HS-5 (cell line): ENCODE measurements around the gene DBNL.
A peak's percentile ranks its signal among the peaks of the same experiment; 100 is the strongest.

Experiments
- DNase-seq: peaks from one replicate; pipeline ENCODE4 v3.0.0-alpha.2; 2012; ENCODE audit warnings: low read depth

The DBNL gene

DNA sequence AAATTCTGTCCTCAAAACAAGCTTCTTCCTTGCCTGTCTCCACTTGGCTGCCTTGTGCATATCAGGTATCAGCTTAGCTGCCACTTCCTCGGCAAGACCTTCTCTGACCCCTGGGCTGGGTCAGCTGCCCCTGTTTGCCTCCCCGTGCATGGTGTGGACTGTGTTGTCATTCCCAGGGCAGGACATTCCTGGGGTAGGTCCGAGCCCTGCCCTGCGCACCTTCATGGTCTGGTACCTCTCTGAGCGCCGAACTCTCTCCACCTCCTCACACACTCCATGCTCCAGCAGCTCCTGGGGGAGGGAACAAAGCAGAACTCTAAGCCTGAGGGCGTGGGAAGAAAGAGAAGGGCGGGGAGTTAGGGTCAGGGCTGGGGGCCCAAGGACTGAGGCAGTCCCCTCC, 34.0 kb downstream of the DBNL start:
- no peak for DNase-seq

DNA sequence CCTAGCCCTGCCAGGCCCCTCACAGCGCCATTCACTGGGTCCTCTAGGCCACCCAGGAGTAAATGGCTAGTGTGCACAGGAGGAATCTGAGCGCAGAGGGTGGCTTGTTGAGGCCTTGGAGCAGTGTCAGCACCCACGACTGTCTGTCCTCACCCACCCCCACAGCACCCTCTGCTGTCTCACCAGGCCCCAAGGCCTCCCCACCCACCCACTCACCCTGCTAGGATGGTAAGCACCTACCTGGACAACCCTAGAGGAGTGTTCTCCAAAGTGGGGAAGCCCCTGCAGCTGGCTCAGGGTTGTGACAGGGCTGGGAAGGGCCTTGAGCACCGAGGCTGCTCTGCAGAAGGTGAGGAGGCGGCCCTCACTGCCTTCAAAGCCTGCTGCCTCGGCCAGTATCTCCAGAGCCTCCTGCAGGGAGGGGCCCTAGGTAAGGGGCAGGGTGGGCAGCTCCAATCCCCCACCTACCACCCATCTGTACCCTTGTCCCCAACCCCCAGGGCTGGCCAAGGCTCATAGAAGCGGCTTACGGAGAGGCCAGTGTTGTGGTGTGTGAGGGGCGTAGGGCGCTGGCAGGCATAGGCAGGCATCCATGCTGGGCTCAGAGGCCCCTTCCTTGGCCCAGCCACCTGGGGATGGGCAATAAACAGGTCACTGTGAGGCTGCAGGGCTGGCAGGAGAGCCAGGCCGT, 35.0 kb downstream of the DBNL start:
- DNase-seq, result no peak

- no peak for DNase-seq
Measured at GRCh38 chr7:44080118-44080517, 35.6 kb downstream of the DBNL start.

GRCh38 chr7:44080686-44081265, 36.3 kb downstream of the DBNL start:
- DNase-seq, result no peak

DNA sequence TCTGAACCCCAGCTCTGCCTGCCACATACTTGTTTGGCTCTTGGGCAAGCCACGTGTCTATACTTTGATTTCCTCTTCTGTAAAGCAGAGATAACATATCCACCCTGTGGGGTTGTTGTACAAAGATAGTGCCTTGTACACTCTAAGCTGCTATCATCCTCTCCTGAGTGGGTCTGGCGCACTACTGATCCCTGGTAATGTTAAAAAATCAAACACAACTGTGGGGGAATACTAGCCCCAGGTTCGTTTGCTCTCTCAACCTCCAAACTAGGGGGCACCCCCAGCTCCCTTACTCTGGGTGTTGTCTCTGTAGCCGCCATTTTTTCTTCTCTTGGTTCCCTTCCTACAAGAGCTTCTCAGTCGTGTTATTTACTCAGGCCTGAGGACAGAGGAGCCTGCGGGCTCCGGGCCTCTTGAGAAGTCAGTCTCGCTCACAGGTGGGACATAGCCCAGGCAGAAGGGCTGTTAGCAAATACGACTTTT, 36.8 kb downstream of the DBNL start:
- no peak for DNase-seq

GRCh38 chr7:44082541-44083207, 38.2 kb downstream of the DBNL start:
- DNase-seq, result peak; percentile 99

DNA sequence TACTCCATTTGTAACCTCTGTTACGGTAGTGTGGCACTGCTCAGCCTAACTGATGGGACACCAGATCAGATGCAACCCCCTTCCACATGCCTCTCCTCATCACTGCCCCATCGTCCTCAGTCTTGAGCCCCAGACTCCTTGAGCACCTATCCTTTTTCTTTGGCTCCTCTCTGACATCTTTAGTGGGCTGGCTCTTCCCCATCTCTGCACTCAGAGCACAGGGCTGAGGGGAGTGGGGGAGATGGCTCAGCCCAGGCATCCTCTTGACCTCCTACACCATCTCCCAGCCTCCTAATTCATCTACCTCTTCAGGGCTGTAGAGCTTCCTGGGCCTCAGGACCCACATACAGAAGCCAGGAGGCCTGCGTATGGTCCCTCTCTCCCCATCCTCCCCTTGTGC, 39.3 kb downstream of the DBNL start:
- no peak for DNase-seq

DNA sequence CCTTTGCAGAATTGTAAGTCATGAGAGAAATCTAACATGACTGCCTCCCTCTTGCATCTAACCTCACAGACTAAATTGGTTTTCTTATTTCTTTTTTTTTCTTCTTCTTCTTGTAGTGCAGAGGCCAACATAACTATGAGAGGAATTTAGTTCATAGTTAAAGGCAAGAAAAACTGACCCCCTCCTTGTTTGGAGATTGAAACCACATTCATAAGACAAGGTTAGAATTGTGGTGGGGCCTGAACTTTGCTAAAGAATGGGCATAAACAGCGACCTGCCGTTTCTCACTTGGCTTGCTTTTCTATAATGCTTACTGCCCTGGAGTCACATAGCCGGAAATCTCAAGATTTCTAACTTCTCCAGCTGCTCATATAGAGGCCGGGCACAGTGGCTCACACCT, 40.2 kb downstream of the DBNL start:
- no peak for DNase-seq

DNA sequence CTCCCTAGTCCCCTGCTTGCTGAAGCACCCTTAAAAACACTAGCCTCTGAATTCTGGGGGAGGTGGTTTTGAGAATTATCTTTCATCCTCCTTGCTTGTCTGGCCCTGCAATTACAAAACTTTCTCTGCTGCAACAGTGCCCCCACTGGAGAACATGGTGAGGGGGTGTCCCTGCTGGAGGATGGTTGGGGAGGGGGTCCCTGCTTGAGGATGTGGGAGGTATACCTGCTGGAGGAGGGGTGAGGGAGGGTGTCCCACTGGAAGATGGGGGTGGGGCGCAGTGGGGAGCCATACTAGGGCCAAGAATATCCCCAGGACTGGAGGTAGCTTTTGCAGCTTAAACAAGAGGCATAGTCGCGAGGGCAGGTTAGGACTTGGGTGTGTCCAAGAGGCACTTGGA, 41.0 kb downstream of the DBNL start:
- no peak for DNase-seq

DNA sequence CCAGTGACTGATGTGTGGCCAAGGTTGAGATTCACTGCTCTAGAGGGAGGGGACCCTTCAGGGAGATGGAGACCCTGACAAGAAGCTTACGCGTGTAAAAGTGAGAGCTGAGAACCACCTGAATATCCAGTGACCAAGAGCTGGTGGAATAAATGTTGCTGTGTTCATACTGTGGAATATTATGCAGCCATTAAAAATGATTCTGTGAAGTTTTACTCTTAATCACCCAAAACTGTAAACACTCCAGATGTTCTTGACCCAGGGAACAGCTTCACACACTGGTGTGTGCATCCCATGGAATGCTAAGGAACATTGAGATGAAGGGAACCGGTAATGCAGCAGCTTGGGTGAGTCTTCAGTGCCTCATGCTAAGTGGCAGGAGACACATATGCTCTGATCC, 42.1 kb downstream of the DBNL start:
- DNase-seq, result no peak

DNA sequence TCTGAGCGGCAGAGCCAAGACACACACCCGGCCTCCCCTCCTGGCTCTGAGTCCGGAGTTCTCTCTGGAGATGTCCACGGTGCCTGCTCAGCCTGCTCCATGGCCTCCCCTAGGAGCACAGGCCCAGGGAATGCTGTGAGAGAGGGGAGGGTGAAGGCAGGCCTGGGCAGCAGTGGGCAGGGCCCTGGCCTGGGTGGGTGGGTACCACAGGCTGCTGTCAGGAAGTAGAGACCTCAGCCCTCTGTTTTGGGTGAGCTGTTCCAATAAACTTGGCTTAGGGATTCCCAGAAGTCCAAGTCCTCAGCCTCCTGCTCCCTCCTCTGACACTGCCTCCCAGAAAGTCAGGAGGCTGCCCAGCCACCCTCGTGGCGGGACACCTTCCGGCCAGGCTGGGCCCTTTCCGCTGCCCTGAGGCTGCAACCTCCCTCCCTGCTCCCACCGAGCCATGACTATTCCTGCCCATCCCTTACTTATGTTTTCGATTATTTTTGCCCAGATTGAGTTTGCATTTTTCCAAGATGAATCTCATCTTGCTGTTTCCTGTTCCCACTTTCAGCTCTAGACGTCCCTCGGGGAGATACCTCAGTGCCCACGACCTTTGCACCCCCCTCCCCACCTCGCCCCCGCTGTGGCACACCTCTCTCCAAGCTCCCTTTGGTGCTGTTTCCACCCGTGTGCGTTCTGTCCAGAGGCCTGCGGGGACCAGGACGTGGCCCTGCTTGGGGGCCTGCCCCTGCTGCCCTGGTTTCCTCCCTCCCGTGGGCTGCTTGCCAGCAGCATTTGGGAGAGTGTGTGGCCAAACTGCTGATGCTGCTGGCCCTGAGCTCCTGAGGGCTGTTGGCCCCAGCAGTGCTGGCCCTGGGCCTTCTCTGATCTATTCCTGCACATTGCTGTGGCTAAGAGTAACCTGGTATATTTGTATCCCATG, 43.7 kb downstream of the DBNL start:
- peak; percentile 99 for DNase-seq

- DNase-seq, result no peak
Measured at GRCh38 chr7:44093102-44093641, 48.7 kb downstream of the DBNL start.

GRCh38 chr7:44094365-44094764, 49.9 kb downstream of the DBNL start:
- DNase-seq, result no peak

GRCh38 chr7:44094883-44095592, 50.5 kb downstream of the DBNL start:
- DNase-seq, result no peak

DNA sequence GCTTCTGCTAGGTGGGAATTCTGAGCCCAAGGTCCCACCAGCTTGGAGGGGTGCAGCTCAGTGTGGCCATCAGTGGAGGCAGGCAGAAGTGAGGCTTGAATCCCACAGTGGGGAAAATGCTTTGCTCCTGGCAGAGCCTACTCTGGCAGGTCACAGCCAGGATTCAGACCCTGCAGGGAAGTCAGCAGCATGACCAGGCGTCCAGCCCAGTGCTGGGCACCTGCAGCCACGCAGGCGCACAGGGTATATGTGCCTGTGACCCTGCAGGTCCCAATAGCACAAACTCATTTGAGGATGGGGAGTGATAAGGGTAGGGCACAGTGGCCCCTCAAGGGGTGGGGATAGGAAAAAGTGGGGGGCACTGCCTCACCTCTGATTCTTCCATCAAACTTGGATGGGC, 51.3 kb downstream of the DBNL start:
- DNase-seq, result no peak

DNA sequence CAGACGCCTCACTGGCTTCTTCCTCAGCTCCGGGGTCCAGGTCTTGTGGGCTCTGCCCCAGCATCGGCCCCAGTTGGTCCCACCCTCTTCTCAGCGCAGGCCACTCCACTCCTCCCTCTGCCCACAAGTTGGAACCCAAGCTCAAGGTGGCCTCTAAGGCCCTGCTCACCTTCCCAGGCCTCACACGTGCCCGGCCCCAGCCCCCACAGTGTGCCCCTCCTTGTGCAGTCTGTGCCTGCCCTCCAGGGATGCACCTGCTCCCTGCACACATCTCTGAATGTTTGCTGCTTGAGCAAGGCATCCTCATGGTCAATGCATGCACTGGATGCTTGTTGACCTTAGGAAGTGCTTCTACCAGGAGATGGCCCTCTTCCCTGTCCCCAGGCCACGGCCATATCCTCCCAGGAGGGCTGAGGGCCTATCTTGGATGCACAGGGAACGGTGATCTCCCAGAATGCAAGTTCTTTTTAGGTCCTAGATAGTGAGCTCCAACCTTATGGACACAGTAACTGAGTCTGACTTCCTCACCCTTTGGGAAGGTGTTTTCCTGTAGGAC, 51.9 kb downstream of the DBNL start:
- no peak for DNase-seq

GRCh38 chr7:44097064-44097932, 52.8 kb downstream of the DBNL start:
- DNase-seq, result no peak

DNA sequence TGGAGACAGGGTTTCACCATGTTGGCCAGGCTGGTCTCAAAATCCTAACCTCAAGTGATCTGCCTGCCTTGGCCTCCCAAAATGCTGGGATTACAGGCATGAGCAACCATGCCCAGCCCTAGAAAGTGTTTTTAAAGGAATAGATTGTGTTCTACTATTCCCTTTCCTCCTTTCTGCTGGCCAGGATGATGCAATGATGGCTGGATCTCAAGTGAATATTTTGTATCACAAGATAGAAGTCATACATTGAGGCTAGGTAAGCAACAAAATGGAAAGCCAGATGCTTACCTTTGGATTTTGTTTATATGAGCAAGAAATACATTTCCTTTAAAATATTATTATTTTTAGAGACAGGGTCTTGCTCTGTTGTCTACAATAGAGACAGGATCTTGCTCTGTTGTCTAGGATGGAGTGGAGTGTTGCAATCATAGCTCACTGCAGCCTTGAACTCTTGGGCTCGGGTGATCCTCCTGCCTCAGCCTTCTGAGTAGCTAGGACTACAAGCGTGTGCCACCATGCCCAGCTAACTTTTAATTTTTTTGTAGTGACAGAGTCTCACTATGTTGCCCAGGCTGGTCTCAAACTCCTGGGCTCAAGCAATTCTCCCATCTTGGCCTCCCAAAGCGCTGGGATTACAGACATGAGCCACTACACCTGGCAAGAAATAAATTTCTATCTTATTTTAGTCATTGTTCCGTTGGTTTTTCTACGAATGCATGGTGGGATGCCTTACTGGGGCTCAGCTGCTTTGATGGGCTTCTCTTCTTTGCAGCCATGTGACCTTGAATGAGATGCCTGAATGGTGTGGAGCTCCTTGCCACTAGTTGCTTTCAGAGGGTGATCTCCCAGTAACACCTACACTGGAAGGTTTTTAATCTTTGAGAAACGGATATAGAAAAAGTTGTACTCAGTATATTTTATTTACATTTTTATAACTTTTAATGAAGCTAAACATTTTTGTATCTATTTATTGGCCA, 53.9 kb downstream of the DBNL start:
- DNase-seq, result no peak

- no peak for DNase-seq
Measured at GRCh38 chr7:44099669-44100068, 55.2 kb downstream of the DBNL start.
